Measurements from ENCODE around the gene TNP1. TPM values are rescaled to one million over a fixed set of nuclear protein-coding genes. Genes with fewer than 3 reads are reported as not detected.

TNP1 gene
- total RNA-seq, 4 donors from 2014 or later, result not detected

GRCh38 chr2:216888887-216889622 is 29.2 kb upstream of the TNP1 start:
- H3K4me1 ChIP-seq, result no peaks in the 10 kb centered on the region
- no peak overlapping the region for H3K27ac ChIP-seq
- H3K4me3 ChIP-seq, result no peak overlapping the region
- TF ChIP-seq CTCF (IDR thresholded peaks at IDR 0.05) (no peak), POLR2A (IDR thresholded peaks at IDR 0.05) (no peak)
- H3K27me3 ChIP-seq, result no peaks in the 10 kb centered on the region
- no peaks in the 10 kb centered on the region for H3K36me3 ChIP-seq
- no peaks in the 10 kb centered on the region for H3K9me3 ChIP-seq
- DNase-seq, result no peak

GRCh38 chr2:216888081-216888480 is 28.2 kb upstream of the TNP1 start:
- H3K4me3 ChIP-seq, result no peak overlapping the region
- TF ChIP-seq CTCF (IDR thresholded peaks at IDR 0.05), result no peak
- H3K9me3 ChIP-seq, result no peaks in the 10 kb centered on the region
- H3K4me1 ChIP-seq, result no peaks in the 10 kb centered on the region
- no peak for DNase-seq
- H3K27ac ChIP-seq, result no peak overlapping the region
- H3K27me3 ChIP-seq, result no peaks in the 10 kb centered on the region
- H3K36me3 ChIP-seq, result no peaks in the 10 kb centered on the region

DNA sequence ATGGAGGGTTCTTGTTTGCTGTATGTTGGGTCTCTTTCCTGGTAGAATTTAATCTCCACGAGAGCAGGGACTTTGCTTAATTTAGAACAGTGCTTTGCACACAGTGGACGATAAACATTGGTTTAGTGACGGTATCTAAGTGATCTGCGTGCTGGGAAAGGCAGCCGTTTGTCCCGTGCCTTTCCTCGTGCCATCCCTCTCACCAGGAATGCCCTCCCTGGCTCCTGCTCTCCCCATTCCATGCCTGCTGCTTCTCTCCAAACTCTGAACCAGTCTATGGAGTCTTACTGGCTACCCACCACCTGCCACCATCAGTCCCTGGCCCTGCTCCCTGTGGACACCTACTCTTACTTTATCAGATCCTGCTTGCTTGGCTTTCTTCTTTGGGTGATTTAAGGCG is 27.3 kb upstream of the TNP1 start:
- Histone ChIP-seq H3K27ac (no peak overlapping the region), H3K36me3 (no peaks in the 10 kb centered on the region), H3K4me3 (no peak overlapping the region), H3K4me1 (no peaks in the 10 kb centered on the region), H3K27me3 (no peaks in the 10 kb centered on the region), H3K9me3 (no peaks in the 10 kb centered on the region)
- TF ChIP-seq CTCF (IDR thresholded peaks at IDR 0.05), result no peak
- TF ChIP-seq POLR2A (IDR thresholded peaks at IDR 0.05), result no peak
- DNase-seq, result no peak

DNA sequence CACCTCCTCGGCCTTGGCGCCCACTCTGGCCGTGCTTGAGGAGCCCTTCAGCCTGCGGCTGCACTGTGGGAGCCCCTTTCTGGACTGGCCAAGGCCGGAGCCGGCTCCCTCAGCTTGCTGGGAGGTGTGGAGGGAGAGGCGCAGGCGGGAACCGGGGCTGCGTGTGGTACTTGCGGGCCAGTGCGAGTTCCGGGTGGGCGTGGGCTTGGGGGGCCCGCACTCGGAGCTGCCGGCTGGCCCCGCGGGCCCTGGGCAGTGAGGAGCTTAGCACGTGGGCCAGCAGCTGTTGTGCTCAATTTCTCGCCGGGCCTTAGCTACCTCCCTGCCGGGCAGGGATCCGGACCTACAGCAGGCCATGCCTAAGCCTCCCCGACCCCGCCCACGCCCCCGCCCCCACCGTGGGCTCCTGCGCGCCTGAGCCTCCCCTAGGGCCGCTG is 25.3 kb upstream of the TNP1 start:
- Histone ChIP-seq H3K27me3 (no peaks in the 10 kb centered on the region), H3K4me3 (no peak overlapping the region), H3K27ac (no peak overlapping the region), H3K36me3 (no peaks in the 10 kb centered on the region), H3K4me1 (no peaks in the 10 kb centered on the region), H3K9me3 (no peaks in the 10 kb centered on the region)
- TF ChIP-seq POLR2A (IDR thresholded peaks at IDR 0.05) (no peak), CTCF (IDR thresholded peaks at IDR 0.05) (no peak)
- DNase-seq, result no peak

DNA sequence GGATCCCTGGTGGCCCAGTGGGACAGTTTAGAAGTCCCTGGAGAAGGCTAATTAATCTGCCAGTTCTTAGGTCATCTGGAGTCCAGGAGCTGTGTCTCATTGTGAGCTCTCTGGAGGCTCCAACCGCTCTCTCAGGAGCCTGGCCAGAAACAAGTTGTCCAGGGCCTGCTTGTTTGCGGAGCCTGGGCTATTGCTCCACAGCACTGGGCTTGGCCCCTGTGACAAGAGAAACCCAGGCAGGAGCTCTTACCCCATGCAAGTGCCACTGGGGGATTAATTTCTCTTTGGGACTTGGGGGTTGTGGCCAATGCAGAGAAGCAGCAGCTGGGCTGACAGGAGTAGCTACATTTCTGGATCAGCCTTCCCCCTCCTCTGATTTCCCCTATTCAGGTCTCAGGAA is 24.5 kb upstream of the TNP1 start:
- no peaks in the 10 kb centered on the region for H3K27me3 ChIP-seq
- no peaks in the 10 kb centered on the region for H3K9me3 ChIP-seq
- no peak overlapping the region for H3K27ac ChIP-seq
- H3K4me3 ChIP-seq, result no peak overlapping the region
- H3K36me3 ChIP-seq, result no peaks in the 10 kb centered on the region
- no peak for DNase-seq
- H3K4me1 ChIP-seq, result no peaks in the 10 kb centered on the region
- no peak for TF ChIP-seq POLR2A (IDR thresholded peaks at IDR 0.05)
- no peak for TF ChIP-seq CTCF (IDR thresholded peaks at IDR 0.05)

DNA sequence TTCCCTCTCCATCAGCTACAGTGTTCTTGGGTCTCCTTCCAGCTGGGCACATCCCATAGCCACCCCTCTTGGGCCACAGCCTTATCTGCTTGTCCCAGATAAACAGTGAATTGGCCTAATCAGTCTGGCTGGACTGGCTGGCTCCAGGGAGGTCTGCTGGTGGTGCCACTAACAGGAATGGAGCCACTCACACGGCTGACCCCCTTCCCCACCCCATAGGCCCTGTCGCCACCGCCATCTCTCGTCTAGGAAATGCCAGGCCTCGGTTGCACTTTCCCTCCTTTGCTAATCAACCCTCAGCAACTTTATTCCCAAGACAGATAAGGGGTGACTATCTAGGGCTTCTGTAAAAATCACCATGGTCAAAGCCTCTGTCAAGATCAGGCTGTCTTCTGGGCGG is 23.0 kb upstream of the TNP1 start:
- no peak overlapping the region for H3K4me3 ChIP-seq
- H3K27me3 ChIP-seq, result no peaks in the 10 kb centered on the region
- no peak overlapping the region for H3K27ac ChIP-seq
- H3K4me1 ChIP-seq, result no peaks in the 10 kb centered on the region
- no peaks in the 10 kb centered on the region for H3K9me3 ChIP-seq
- no peak for TF ChIP-seq POLR2A (IDR thresholded peaks at IDR 0.05)
- no peak for TF ChIP-seq CTCF (IDR thresholded peaks at IDR 0.05)
- H3K36me3 ChIP-seq, result no peaks in the 10 kb centered on the region
- DNase-seq, result no peak
